C4-2B (cell line): ENCODE results near the gene CCDC33.

Experiments used
- H3K27ac ChIP-seq: fragments of 450-650 bp; 2 replicates; pipeline ENCODE4 v1.5.1; 2017
- CTCF ChIP-seq: fragments of 450-650 bp; conservative IDR thresholded peaks from 2 replicates; pipeline ENCODE4 v1.5.1; 2017; ENCODE audit warnings: mild to moderate bottlenecking
- ZFX ChIP-seq: fragments of 450-650 bp; IDR thresholded peaks from 2 replicates; pipeline ENCODE4 v1.6.1; 2017

The CCDC33 gene

GRCh38 chr15:74297887-74298286 lies 61.8 kb downstream of the CCDC33 start:
- H3K27ac ChIP-seq: no peak overlapping the region
- no peak for TF ChIP-seq ZFX
- TF ChIP-seq CTCF: no peak

GRCh38 chr15:74300057-74300795 lies 64.1 kb downstream of the CCDC33 start:
- no peak overlapping the region for H3K27ac ChIP-seq
- TF ChIP-seq ZFX (no peak), CTCF (no peak)

- H3K27ac ChIP-seq: no peak overlapping the region
- TF ChIP-seq CTCF (no peak), ZFX (no peak)
Observed at GRCh38 chr15:74301583-74302361, 65.6 kb downstream of the CCDC33 start.

- H3K27ac ChIP-seq: no peak overlapping the region
- TF ChIP-seq CTCF (peak; percentile 87), ZFX (no peak)
Observed at GRCh38 chr15:74302821-74303359, 66.8 kb downstream of the CCDC33 start.

- H3K27ac ChIP-seq: no peak overlapping the region
- TF ChIP-seq CTCF: no peak
Observed at GRCh38 chr15:74303741-74304309, 67.7 kb downstream of the CCDC33 start.

GRCh38 chr15:74304431-74304830 lies 68.3 kb downstream of the CCDC33 start:
- TF ChIP-seq CTCF (no peak), ZFX (no peak)
- no peak overlapping the region for H3K27ac ChIP-seq

GRCh38 chr15:74305687-74306086 lies 69.6 kb downstream of the CCDC33 start:
- TF ChIP-seq ZFX: no peak
- TF ChIP-seq CTCF: no peak
- H3K27ac ChIP-seq: no peak overlapping the region
